IPS DF 19.7 (cell line): ENCODE measurements around the gene CD59.
A peak's percentile ranks its signal among the peaks of the same experiment; 100 is the strongest.
"Not testable (repeated sequence)": the region's sequence is repeated elsewhere in the genome, so short reads cannot be mapped to it uniquely, and the experiment has no call there.

Experiments used
- DNase-seq: peaks from one replicate; pipeline ENCODE4 v3.0.0-alpha.2; 2013; ENCODE audit warnings: low read depth, low spot score

The CD59 gene

GRCh38 chr11:33713856-33714398 lies 22.3 kb downstream of the CD59 start:
- no peak for DNase-seq

- no peak for DNase-seq
These were observed 22.9 kb downstream of the CD59 start for GRCh38 chr11:33713151-33713855.

- no peak for DNase-seq
These were observed 23.8 kb downstream of the CD59 start for GRCh38 chr11:33712436-33712835.

- no peak for DNase-seq
These were observed 26.8 kb downstream of the CD59 start for GRCh38 chr11:33709466-33709865.

- no peak for DNase-seq
These were observed 27.2 kb downstream of the CD59 start for GRCh38 chr11:33708985-33709384.

- DNase-seq = not testable (repeated sequence)
These were observed 28.4 kb downstream of the CD59 start for GRCh38 chr11:33707831-33708230.

- no peak for DNase-seq
These were observed 29.3 kb downstream of the CD59 start for GRCh38 chr11:33706966-33707365.

- DNase-seq = no peak
These were observed 29.7 kb downstream of the CD59 start for GRCh38 chr11:33706546-33706945.

- DNase-seq = no peak
These were observed 31.8 kb downstream of the CD59 start for GRCh38 chr11:33704240-33705002.

- no peak for DNase-seq
These were observed 32.4 kb downstream of the CD59 start for GRCh38 chr11:33703788-33704187.

- DNase-seq = no peak
These were observed 33.0 kb downstream of the CD59 start for GRCh38 chr11:33703234-33703633.

GRCh38 chr11:33701302-33702230 lies 34.7 kb downstream of the CD59 start:
- no peak for DNase-seq

- DNase-seq = peak; percentile 42
These were observed 35.5 kb downstream of the CD59 start, which contains the start of gene C11orf91 for GRCh38 chr11:33700502-33701271. C11orf91 (minus strand) TSS chr11:33700826; CDS start chr11:33700740, 86 bp downstream.

GRCh38 chr11:33700063-33700501 lies 36.1 kb downstream of the CD59 start:
- DNase-seq = no peak

- no peak for DNase-seq
These were observed 36.6 kb downstream of the CD59 start for GRCh38 chr11:33699515-33700062.

GRCh38 chr11:33698921-33699320 lies 37.3 kb downstream of the CD59 start:
- no peak for DNase-seq

- DNase-seq = no peak
These were observed 38.2 kb downstream of the CD59 start for GRCh38 chr11:33697997-33698396.

- DNase-seq = no peak
These were observed 39.1 kb downstream of the CD59 start for GRCh38 chr11:33696931-33697638.

GRCh38 chr11:33696411-33696810 lies 39.8 kb downstream of the CD59 start:
- DNase-seq = no peak

GRCh38 chr11:33695051-33695566 lies 41.1 kb downstream of the CD59 start:
- no peak for DNase-seq
